ENCODE data around the gene ZNF507. TPM values are rescaled to one million over a fixed set of nuclear protein-coding genes. Genes with fewer than 3 reads are reported as not detected.

ZNF507 gene
- total and polyA plus RNA-seq, 2 of the 8 experiments (the other 6 are each of a cell fraction or from before 2014, with no cell fraction given): 8.6 to 28.8 TPM

DNA sequence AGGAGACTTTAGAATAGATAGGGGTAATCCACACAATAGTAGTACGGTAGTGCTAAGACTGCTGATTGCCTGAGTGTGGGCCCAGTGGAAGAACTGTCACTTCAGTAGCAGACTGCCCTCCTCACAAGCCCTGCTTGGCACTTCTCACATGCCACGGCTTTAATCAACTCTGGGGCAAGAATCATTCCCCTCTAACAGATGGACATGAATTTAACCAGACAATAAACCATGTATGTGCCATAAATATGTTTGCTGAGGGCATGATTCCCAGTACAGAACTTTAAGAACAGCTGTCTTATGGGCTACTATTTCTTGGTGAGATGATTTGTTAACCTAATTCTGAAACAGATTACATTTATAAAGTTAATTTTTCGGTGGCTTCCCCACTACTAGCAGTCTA lies 82.1 kb downstream of the ZNF507 start (continued):
- TF ChIP-seq TAF1 (IDR thresholded peaks at IDR 0.05; ENCODE audit: low read depth, low read length) (no peak), RFX5 (IDR thresholded peaks at IDR 0.05; ENCODE audit: borderline replicate concordance, low read depth, low read length) (no peak), HDAC2 (IDR thresholded peaks at IDR 0.05; ENCODE audit: borderline replicate concordance in 1 of 2, low read depth in 2 of 2, low read length in 2 of 2) (no peak), RNF2 (IDR thresholded peaks at IDR 0.05; ENCODE audit: borderline replicate concordance, low read depth, low read length, missing control alignments, poor library complexity, severe bottlenecking) (no peak), SAP30 (IDR thresholded peaks at IDR 0.05; ENCODE audit: insufficient read depth, insufficient replicate concordance, low read length) (no peak)
- TF ChIP-seq, protein P1, sequence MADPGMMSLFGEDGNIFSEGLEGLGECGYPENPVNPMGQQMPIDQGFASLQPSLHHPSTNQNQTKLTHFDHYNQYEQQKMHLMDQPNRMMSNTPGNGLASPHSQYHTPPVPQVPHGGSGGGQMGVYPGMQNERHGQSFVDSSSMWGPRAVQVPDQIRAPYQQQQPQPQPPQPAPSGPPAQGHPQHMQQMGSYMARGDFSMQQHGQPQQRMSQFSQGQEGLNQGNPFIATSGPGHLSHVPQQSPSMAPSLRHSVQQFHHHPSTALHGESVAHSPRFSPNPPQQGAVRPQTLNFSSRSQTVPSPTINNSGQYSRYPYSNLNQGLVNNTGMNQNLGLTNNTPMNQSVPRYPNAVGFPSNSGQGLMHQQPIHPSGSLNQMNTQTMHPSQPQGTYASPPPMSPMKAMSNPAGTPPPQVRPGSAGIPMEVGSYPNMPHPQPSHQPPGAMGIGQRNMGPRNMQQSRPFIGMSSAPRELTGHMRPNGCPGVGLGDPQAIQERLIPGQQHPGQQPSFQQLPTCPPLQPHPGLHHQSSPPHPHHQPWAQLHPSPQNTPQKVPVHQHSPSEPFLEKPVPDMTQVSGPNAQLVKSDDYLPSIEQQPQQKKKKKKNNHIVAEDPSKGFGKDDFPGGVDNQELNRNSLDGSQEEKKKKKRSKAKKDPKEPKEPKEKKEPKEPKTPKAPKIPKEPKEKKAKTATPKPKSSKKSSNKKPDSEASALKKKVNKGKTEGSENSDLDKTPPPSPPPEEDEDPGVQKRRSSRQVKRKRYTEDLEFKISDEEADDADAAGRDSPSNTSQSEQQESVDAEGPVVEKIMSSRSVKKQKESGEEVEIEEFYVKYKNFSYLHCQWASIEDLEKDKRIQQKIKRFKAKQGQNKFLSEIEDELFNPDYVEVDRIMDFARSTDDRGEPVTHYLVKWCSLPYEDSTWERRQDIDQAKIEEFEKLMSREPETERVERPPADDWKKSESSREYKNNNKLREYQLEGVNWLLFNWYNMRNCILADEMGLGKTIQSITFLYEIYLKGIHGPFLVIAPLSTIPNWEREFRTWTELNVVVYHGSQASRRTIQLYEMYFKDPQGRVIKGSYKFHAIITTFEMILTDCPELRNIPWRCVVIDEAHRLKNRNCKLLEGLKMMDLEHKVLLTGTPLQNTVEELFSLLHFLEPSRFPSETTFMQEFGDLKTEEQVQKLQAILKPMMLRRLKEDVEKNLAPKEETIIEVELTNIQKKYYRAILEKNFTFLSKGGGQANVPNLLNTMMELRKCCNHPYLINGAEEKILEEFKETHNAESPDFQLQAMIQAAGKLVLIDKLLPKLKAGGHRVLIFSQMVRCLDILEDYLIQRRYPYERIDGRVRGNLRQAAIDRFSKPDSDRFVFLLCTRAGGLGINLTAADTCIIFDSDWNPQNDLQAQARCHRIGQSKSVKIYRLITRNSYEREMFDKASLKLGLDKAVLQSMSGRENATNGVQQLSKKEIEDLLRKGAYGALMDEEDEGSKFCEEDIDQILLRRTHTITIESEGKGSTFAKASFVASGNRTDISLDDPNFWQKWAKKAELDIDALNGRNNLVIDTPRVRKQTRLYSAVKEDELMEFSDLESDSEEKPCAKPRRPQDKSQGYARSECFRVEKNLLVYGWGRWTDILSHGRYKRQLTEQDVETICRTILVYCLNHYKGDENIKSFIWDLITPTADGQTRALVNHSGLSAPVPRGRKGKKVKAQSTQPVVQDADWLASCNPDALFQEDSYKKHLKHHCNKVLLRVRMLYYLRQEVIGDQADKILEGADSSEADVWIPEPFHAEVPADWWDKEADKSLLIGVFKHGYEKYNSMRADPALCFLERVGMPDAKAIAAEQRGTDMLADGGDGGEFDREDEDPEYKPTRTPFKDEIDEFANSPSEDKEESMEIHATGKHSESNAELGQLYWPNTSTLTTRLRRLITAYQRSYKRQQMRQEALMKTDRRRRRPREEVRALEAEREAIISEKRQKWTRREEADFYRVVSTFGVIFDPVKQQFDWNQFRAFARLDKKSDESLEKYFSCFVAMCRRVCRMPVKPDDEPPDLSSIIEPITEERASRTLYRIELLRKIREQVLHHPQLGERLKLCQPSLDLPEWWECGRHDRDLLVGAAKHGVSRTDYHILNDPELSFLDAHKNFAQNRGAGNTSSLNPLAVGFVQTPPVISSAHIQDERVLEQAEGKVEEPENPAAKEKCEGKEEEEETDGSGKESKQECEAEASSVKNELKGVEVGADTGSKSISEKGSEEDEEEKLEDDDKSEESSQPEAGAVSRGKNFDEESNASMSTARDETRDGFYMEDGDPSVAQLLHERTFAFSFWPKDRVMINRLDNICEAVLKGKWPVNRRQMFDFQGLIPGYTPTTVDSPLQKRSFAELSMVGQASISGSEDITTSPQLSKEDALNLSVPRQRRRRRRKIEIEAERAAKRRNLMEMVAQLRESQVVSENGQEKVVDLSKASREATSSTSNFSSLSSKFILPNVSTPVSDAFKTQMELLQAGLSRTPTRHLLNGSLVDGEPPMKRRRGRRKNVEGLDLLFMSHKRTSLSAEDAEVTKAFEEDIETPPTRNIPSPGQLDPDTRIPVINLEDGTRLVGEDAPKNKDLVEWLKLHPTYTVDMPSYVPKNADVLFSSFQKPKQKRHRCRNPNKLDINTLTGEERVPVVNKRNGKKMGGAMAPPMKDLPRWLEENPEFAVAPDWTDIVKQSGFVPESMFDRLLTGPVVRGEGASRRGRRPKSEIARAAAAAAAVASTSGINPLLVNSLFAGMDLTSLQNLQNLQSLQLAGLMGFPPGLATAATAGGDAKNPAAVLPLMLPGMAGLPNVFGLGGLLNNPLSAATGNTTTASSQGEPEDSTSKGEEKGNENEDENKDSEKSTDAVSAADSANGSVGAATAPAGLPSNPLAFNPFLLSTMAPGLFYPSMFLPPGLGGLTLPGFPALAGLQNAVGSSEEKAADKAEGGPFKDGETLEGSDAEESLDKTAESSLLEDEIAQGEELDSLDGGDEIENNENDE (IDR thresholded peaks at IDR 0.05; ENCODE audit: insufficient replicate concordance, low read length): no peak
